HG02981 (cell line): ENCODE data around the gene CASP7.
"Not testable (repeated sequence)": the region's sequence is repeated elsewhere in the genome, so short reads cannot be mapped to it uniquely, and the experiment has no call there.

Source experiments
- ATAC-seq: cut with Tn5 transposase; IDR thresholded peaks from one replicate; pipeline ENCODE4 v1.9.1; 2021; ENCODE audit warnings: mild to moderate bottlenecking, moderate library complexity; ENCODE audit not compliant: unreplicated experiment

The CASP7 gene

DNA sequence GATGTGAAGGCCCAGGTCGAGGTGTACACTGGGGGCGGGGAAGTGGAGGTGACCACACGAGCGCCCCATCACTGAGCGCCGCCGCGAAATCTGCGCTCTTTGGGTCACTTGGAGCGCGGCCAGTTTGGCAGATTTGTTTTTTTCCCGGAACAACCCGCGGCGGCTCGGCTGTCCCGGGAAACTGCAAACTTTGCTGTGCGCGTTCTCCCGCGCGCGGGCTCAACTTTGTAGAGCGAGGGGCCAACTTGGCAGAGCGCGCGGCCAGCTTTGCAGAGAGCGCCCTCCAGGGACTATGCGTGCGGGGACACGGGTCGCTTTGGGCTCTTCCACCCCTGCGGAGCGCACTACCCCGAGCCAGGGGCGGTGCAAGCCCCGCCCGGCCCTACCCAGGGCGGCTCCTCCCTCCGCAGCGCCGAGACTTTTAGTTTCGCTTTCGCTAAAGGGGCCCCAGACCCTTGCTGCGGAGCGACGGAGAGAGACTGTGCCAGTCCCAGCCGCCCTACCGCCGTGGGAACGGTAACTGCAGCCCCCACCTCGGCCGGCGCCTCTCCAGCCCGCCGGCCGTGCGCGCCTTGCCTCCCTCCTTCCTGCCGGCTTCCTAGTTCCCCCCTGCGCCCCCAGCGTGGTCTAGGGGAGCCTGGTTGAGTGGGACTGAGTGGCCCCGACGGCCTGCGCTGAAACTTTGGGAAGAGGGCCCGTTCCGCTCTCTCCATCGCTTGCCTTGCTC, at the start of gene CASP7:
TSS of gene CASP7 (plus strand) at position 450 of the 727 bp plus-strand sequence. CDS start 17,582 bp downstream, outside the sequence.
- ATAC-seq, result peak; percentile 67

DNA sequence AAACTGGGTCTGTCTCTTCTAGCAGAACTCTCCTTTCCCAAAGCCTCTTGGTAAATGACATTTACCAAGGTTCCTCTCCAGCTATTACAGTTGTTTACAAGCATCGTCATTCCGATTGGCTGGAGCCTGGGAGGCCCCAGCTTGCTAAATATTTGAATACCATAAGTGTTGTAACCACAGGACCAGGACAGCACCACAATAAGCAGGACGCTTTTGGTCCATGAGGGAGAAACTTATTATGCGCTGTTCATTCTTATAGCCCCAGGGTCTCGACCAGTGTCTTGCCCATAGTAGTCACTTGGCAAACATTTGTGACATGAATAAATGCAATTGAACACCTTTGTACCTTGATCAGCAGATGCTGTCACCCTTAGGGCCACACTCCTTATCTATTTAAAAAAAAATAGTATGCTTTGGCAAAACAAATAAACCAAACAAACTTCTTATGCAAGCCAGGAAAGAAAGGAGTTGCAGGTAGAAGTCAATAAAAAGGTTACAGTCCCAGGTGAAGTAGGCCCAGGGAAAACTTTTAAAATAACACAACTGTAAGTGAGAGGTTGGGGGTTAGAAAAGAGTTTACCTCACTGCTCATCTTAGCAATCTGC, 48.7 kb upstream of the CASP7 start:
- no peak for ATAC-seq

DNA sequence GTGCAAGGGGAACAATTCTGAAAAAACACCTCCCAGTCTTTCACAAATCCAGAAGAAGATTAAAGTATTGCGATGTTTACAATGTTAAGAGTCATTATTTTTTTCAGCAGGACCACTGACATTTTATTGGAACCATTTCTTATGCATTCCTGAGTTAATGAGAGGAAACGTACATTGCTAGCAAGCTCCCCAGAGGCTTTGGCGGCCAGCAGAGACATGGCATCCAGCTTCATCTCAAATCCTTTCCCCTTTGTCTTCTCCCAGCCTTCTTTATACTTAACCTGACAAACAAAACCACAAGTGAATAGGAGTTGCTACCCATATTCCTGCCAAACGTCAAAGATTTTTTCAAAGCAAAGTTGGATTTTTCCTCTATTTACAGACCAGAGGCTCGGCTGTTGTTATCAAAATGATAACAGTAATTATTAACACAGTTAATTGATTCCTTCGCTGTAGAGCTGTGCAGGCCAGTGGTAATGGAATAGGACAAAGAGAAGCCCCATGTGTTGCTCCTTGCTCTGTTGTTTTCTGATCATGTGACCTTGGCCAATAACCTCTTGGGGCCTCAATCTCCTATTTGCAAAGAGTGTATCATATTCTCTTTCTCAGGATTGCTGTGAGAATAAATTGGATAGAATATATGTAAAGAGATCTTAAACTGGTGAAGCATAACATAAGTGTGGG, 47.9 kb upstream of the CASP7 start:
- ATAC-seq, result no peak

DNA sequence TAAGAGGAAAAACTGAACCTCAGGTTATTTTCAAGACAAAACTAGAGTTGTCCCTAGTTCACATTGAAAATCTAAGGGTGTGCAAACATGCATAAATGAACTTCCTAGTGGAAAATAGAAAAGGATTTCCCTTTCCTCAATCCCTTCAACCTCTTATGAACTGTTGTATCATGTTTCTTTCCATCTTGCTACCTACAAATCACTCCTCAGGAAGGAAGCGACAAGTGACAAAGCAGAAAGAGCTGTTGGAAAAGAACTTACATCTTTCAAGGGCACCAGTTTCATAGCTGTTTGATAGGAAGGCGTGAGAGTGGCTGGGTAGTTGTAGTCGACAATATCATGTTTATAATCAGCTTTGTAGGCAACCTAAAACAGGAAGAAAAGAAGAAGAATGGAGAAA, 39.7 kb upstream of the CASP7 start:
- ATAC-seq, result no peak

DNA sequence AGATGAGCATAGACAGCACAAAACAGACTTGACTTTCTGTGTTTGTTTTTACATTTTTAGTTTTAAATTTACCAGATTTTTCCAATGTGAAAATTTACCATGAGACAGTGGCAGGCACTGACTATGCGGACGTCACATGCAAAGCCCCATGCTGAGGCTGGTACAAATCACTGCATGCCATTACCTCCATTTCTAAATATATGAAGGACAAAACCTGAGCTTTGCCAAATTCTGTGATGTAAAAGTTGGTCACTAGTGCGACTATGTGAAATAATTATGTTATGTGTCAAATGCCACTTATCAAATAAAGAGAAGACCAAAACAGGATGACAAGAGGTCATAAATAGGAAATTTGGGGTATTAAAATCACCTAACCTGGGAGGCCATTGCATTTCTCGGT, 38.0 kb upstream of the CASP7 start:
- ATAC-seq, result no peak

DNA sequence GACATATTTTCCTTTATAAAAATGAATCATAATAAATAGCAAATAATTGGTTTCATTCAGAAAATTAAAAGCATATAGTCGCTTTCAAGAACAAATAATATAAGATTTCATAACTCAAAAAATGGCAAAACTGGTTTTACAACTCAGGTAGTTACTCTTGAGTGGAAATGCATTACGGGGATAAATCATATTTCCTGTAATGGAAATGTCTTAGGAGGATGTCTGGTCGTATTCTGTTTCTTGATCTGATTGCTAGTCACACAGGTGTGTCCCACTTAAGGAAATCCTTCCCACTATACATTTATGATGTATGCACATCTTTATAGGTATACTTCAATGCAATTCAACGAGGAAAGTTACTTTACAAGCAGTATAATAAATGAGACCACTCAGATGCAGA, 36.5 kb upstream of the CASP7 start:
- ATAC-seq, result no peak

DNA sequence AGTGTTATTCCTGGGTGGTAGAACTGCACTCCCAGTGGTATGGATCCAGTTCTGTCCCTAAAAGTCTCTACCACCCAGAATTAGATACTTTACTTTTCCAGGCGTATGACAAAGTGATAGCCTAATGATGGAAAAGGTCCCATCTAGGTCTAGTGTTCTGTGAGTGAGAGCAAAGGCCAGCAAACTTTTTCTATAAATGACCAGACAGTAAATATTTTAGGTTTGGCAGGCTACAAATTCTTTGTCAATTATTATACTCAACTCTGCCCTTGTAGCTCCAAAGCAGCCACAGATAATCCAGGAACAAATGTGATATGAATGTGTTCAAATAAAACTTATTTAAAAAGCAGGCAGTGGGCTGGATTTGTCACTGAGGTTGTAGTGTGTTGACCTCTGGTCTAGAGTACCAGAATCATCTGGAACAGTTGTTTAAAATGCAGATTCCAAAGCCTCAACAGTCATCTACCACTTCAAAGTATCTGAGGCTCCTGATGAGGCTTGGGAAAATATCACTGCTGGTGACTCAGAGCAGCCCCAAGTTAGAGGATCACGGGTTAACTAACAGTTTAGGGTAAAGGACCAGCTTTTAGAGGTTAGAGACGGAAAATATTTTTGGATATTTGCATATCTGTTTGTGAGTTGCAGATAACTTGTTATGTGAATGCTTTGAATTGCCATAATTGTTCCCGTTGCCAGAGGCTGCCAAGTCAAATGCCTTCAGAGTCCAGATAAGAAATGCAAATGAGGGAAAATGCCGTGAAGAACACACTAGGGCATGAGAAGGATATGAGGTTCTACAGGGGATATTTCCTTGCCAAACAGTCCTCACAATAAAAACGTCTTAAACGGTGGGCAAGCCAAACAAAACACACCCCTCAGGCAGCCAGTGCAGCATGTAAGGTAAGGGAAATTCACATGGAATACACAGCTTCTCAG, 35.3 kb upstream of the CASP7 start:
- ATAC-seq, result no peak

DNA sequence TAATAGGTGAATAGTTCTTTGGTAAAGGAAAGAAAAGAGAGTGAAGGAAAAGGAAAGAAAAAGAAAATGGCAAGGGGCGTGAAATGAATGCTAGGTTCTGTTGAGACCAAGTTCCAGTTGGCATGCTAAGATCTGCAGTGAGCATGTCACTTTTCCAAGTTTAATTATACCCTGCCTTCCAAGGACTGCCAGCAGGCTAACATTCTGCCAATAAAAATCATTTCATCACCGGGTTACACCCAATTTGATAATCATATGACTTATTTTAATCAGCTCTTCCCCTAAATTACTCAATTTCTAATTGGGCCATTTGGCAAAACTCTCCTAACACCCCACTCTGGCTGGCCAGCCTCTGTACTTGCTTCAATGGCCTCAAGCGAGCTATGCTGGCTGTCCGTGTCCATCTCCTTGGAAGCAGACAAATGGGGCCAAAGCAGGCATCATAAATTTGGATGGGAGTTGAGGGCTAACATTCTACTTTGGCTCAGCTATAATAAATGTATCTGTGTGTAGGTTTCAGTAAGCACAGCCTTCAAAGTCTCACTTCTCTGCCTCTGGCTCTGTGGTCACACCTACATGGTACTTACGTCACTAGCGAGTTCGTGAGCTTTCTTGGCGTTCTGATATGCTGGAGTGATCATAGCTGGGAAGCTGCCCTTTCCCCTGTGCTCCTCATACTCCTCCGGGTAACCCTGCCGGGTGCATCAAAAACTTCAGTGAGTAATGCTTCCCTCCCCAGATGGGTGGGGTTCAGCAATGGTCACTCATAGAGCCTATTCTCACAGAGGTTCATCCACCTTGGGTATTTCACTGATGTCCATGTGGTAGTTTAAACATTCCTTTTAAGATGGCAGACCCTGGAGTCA, 33.1 kb upstream of the CASP7 start:
- no peak for ATAC-seq

DNA sequence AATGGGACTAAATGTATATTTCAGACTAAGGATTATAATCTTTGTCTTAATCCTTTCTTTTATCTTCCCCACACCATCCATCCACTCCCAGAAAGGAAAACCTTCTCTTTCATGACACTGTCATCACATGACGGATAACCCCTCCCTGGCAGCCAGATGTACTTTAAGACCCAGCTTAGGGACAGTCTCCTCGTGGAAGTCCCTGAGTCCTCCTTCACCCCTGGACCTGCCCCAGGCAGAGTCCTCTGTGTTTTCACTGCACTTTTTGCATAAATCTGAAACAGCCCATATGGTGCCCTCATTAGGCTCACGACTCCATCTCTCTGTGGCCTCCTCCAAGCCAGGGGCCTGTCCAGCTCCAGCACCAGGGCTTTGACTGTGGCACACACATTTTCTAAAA, 31.9 kb upstream of the CASP7 start:
- no peak for ATAC-seq

DNA sequence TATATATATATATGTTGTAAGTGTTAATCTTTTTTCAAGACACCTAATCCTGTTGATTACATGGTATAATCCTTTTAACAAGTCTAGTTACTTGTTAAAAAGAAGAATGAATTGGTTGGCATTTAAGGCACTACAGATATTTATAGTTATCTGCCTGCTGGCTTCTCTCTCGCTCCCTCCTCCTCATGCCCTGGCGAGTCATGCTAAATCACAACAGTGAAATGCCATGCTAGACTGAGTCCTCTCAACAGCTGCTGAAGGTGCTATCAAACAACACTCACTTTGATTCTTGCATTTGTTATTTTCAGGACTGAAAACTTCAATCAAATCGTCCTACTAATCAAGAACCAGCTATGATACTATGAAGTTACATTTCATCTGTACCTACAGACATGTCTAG, 31.2 kb upstream of the CASP7 start:
- ATAC-seq, result no peak

DNA sequence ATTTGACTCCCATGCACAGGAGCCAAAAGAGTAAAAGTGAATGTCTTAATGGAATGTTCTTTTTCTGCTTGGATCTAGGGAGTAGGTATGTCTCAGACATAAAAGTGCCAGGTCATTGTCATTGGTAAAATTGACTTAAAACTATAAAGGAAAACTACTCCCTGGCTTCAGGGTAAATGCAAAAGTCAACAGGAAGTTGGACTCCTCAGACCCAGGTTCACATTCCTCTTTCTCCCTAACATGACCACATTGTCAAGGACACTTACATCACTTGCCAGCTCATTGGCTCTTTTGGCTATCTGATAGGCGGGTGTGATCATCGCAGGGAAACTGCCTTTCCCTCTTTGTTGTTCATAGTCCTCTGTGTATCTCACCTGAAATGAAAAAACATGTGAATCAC, 29.5 kb upstream of the CASP7 start:
- ATAC-seq, result no peak

DNA sequence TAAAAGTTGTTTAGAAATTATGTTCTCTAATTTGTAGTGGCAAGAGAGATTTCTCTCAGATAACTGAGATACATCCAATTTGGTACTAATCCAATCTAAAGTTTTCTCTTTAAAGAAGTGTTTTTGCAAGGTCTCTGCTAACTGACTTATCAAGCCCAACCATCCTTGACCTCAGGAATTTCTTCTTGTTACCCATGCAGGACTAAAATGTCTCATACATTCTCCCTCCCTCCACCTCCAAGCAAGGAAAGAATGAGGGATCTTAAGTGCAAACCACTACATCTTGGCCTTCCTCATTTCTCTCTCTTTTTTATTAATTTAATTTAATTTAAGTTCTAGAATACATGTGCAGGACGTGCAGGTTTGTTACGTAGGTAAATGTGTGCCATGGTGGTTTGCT, 28.7 kb upstream of the CASP7 start:
- ATAC-seq, result no peak

DNA sequence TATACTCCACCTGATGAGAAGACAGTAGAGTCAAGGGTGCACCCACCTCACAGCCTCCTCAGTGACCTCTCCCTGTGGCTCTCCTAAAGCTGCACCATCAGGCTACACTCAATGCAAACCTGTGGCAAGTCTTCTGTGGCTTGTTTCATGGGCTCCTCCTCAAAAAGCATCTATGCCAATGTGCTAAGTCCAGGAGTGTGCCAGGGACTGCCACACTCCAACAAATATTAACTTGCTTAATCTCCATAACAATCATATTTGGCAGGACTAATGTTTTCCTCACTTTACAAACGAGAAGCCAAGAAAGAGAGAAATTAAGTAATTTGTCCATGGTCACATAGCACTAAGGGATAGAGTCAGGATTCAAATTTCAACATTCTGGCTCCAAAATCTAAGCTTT, 27.8 kb upstream of the CASP7 start:
- no peak for ATAC-seq

DNA sequence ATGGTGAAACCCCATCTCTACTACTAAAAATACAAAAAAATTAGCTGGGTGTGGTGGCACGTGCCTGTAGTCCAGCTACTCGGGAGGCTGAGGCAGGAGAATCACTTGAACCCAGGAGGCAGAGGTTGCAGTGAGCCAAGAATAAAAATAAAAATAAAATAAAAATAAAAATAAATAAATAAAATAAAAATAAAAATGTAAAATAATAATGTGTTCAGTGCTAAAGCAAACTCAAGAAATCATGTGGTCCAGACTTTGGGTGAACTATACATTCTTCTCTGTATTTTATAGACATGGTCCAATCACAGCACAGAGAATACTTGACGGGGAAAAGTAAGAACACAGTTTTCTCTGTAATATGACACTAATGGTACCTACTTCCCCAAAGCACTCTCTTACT, 27.3 kb upstream of the CASP7 start:
- not testable (repeated sequence) for ATAC-seq

DNA sequence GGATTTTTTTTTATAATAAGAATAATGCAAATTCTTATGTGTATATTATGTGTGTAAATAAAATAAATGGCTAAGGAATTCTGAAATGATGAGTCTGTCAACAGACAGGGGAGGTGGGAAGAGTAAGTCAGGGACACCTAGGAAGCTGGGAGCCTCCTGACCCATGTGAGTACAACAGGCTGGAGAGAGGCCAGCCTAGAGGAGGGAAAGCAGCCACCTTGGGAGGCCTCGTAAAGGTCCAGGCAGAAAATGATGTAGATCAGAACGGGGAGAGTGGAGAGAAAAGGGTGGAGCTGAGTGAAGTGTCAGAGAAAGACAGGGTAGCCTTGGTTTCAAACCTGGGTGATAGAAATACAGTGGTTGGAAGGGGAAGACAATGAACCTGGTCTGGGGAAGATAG, 22.8 kb upstream of the CASP7 start:
- no peak for ATAC-seq

DNA sequence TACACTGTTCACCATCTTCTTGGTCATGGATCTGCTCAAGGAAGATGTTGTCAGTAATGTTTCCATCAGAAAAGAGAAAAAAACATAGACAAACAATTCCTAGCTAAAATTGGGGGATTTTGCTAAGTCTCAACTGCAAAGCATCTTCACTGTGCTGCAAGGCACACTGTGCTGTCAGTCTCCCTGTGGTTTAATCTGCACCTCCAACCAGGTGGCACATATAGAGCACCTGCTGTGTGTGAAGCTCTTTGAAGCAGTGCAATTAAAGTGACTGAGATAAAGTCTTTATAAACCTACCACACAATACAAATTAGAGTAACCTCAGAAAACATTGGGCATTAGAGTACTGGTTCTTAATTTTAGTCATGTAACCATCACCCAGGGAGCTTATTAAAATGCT, 22.2 kb upstream of the CASP7 start:
- ATAC-seq, result no peak

DNA sequence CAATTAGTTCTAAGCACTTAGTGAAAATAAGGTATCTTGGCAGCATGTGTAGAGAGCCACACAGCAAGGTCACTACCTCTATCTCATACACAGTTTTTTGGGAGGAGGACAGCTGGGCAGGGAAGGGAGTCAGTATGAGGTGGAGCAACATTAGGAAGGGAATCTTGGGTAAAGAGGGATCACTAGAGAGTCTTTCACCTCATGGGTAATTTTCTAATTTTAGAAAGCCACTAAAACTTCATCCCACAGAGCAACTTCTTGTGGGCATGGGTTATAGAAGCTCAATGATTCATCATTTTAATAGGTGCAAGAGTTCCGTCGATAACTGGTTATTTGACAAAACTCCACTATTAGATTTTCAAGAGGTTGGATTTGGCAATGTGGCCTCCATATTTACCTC, 18.4 kb upstream of the CASP7 start:
- ATAC-seq, result no peak

DNA sequence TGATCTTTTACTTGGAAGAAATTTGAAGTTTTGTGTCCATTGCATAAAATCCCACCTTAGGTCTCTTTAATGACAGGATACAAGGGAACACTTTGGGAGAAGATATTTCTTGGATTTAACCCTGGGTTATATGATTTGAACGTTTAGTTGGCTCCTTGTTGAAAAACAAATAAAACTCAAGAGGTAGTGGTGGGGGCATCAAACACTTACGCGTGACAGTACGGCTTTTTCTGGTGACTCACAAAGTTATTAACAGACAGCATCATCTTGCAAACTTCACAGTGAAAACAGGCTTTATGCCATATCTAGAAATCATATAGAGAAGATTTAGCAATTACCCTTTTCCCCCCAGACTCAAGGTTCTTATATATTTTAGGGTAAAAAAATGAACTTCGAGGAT, 16.6 kb upstream of the CASP7 start:
- ATAC-seq, result no peak

DNA sequence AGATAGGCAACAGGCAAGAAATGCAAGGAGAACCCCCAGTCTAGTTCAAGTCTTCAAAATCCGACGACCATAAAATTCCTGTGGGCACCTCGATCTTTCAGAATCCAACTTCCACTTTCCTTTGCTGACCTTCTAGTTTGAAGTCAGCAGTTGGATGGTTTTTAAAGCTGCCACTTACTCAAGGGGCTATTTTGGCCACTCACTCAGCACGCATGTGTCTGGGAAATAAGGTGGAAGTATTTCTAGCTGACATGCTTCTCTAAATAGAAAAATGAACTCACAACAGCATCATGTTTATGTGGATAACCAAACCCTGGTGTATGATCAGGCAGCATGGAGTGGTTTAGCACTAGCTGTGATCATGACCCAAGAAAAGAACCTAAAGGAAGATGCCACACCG, 15.8 kb upstream of the CASP7 start, which contains the start of gene NRAP:
TSS of gene NRAP (minus strand) at position 134 of the 400 bp plus-strand sequence. CDS start 159 bp downstream, outside the sequence.
- no peak for ATAC-seq

DNA sequence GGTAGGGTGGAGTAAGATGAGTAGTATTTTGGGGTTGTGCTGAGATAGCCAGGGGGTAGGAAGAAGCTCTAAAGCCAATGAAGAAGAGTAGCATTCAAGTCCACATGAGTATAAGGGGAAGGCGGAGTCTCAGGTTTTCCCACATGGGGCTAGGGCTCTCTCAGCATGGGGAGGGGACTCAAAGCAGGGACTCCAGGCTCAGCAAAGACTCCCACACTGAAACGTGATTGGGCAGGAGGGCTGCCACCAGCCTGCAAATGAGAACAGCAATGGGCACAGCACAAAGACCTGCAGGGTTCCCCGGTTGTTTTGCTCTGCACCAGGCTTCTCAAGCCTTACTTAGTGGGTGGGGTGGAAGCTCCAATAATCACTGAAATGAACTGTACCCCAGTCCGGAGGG, 14.4 kb upstream of the CASP7 start:
- no peak for ATAC-seq
